ENCODE results near the gene ALG14.
"Not testable (repeated sequence)": the region's sequence is repeated elsewhere in the genome, so short reads cannot be mapped to it uniquely, and the experiment has no call there.

The ALG14 gene

GRCh38 chr1:95086949-95087533 lies 14.3 kb upstream of the ALG14 start:
- no peak for DNase-seq

- DNase-seq = no peak
Measured at GRCh38 chr1:95085376-95085775, 12.6 kb upstream of the ALG14 start.

- DNase-seq = no peak
Measured at GRCh38 chr1:95084317-95085176, 11.8 kb upstream of the ALG14 start.

GRCh38 chr1:95080879-95081278 lies 8.1 kb upstream of the ALG14 start:
- DNase-seq = no peak

GRCh38 chr1:95080446-95080845 lies 7.7 kb upstream of the ALG14 start:
- DNase-seq = no peak

- DNase-seq = no peak
Measured at GRCh38 chr1:95076034-95076433, 3.3 kb upstream of the ALG14 start.

- no peak for DNase-seq
Measured at GRCh38 chr1:95073446-95073845, 695 bp upstream of the ALG14 start.

GRCh38 chr1:95072117-95072516 lies 634 bp downstream of the ALG14 start:
- DNase-seq = no peak

GRCh38 chr1:95071539-95071938 lies 1.2 kb downstream of the ALG14 start:
- no peak for DNase-seq

GRCh38 chr1:95069710-95070093 lies 3.0 kb downstream of the ALG14 start:
- no peak for DNase-seq

GRCh38 chr1:95068956-95069709 lies 3.6 kb downstream of the ALG14 start:
- DNase-seq = no peak

- no peak for DNase-seq
Measured at GRCh38 chr1:95067568-95067967, 5.2 kb downstream of the ALG14 start.

GRCh38 chr1:95067062-95067461 lies 5.7 kb downstream of the ALG14 start:
- DNase-seq = no peak

- DNase-seq = no peak
Measured at GRCh38 chr1:95061445-95062006, 11.2 kb downstream of the ALG14 start.

GRCh38 chr1:95058974-95059373 lies 13.8 kb downstream of the ALG14 start:
- no peak for DNase-seq

GRCh38 chr1:95057351-95057750 lies 15.4 kb downstream of the ALG14 start:
- no peak for DNase-seq

- DNase-seq = no peak
Measured at GRCh38 chr1:95049935-95050334, 22.8 kb downstream of the ALG14 start.

- DNase-seq = no peak
Measured at GRCh38 chr1:95048317-95048716, 24.4 kb downstream of the ALG14 start.

- not testable (repeated sequence) for DNase-seq
Measured at GRCh38 chr1:95047624-95048023, 25.1 kb downstream of the ALG14 start.

- DNase-seq = no peak
Measured at GRCh38 chr1:95046359-95046758, 26.4 kb downstream of the ALG14 start.

- DNase-seq = peak; percentile 72
Measured at GRCh38 chr1:95043141-95043980, 29.4 kb downstream of the ALG14 start.

GRCh38 chr1:95042286-95042685 lies 30.5 kb downstream of the ALG14 start:
- DNase-seq = no peak

All from NCI-H2171 treated with DMSO at 0.1 percent for 48 hours (cell line).